ENCODE data around the gene DDX47. TPM values are rescaled to one million over a fixed set of nuclear protein-coding genes. Genes with fewer than 3 reads are reported as not detected.
"Not testable (repeated sequence)": the region's sequence is repeated elsewhere in the genome, so short reads cannot be mapped to it uniquely, and the experiment has no call there.

DDX47 gene
- total and polyA plus RNA-seq, 2 experiments from 2014 or later, result 42.0 to 67.6 TPM

- peaks cover 6% of the 10 kb centered on the region for H3K4me1 ChIP-seq (ENCODE audit: low read depth)
- H3K27me3 ChIP-seq, result no peaks in the 10 kb centered on the region
- H3K9me3 ChIP-seq (ENCODE audit: low read depth), result no peaks in the 10 kb centered on the region
- TF ChIP-seq CTCF (IDR thresholded peaks at IDR 0.05; ENCODE audit: low read depth, low read length), result no peak
- no peak overlapping the region for H3K27ac ChIP-seq
- no peak overlapping the region for H3K4me3 ChIP-seq
- no peak for DNase-seq (ENCODE audit: low read depth in 1 of 2, low spot score in 1 of 2)
- no peaks in the 10 kb centered on the region for H3K36me3 ChIP-seq
Measured at GRCh38 chr12:12804011-12804410, 9.1 kb upstream of the DDX47 start.

GRCh38 chr12:12804432-12804886 is 8.7 kb upstream of the DDX47 start:
- no peaks in the 10 kb centered on the region for H3K27me3 ChIP-seq
- no peaks in the 10 kb centered on the region for H3K9me3 ChIP-seq (ENCODE audit: low read depth)
- DNase-seq (ENCODE audit: low read depth in 1 of 2, low spot score in 1 of 2), result no peak
- TF ChIP-seq CTCF (IDR thresholded peaks at IDR 0.05; ENCODE audit: low read depth, low read length), result no peak
- no peak overlapping the region for H3K27ac ChIP-seq
- H3K4me1 ChIP-seq (ENCODE audit: low read depth), result peaks cover 6% of the 10 kb centered on the region
- H3K36me3 ChIP-seq, result no peaks in the 10 kb centered on the region
- no peak overlapping the region for H3K4me3 ChIP-seq

GRCh38 chr12:12806784-12807516 is 6.2 kb upstream of the DDX47 start:
- no peaks in the 10 kb centered on the region for H3K36me3 ChIP-seq
- no peak overlapping the region for H3K27ac ChIP-seq
- H3K4me1 ChIP-seq (ENCODE audit: low read depth), result peaks cover 13% of the 10 kb centered on the region
- no peak overlapping the region for H3K4me3 ChIP-seq
- TF ChIP-seq CTCF (IDR thresholded peaks at IDR 0.05; ENCODE audit: low read depth, low read length), result no peak
- no peaks in the 10 kb centered on the region for H3K9me3 ChIP-seq (ENCODE audit: low read depth)
- no peak for DNase-seq (ENCODE audit: low read depth in 1 of 2, low spot score in 1 of 2)
- no peaks in the 10 kb centered on the region for H3K27me3 ChIP-seq

GRCh38 chr12:12807517-12807903 is 5.6 kb upstream of the DDX47 start:
- H3K36me3 ChIP-seq; DNase-seq (ENCODE audit: low read depth in 1 of 2, low spot score in 1 of 2); H3K4me3 ChIP-seq; H3K27me3 ChIP-seq; H3K27ac ChIP-seq; H3K9me3 ChIP-seq (ENCODE audit: low read depth): not testable (repeated sequence)
- H3K4me1 ChIP-seq (ENCODE audit: low read depth), result peaks cover 13% of the 10 kb centered on the region

- Histone ChIP-seq H3K4me1 (ENCODE audit: low read depth) (peaks cover 13% of the 10 kb centered on the region), H3K27ac (no peak overlapping the region), H3K9me3 (ENCODE audit: low read depth) (no peaks in the 10 kb centered on the region), H3K27me3 (no peaks in the 10 kb centered on the region), H3K36me3 (no peaks in the 10 kb centered on the region), H3K4me3 (no peak overlapping the region)
- no peak for DNase-seq (ENCODE audit: low read depth in 1 of 2, low spot score in 1 of 2)
- no peak for TF ChIP-seq CTCF (IDR thresholded peaks at IDR 0.05; ENCODE audit: low read depth, low read length)
Measured at GRCh38 chr12:12807970-12808702, 5.0 kb upstream of the DDX47 start.

GRCh38 chr12:12810553-12811021 is 2.6 kb upstream of the DDX47 start:
- Histone ChIP-seq H3K27ac (no peak overlapping the region), H3K4me3 (no peak overlapping the region), H3K27me3 (no peaks in the 10 kb centered on the region), H3K4me1 (ENCODE audit: low read depth) (peaks cover 19% of the 10 kb centered on the region), H3K36me3 (peaks cover 9% of the 10 kb centered on the region), H3K9me3 (ENCODE audit: low read depth) (no peaks in the 10 kb centered on the region)
- DNase-seq (ENCODE audit: low read depth in 1 of 2, low spot score in 1 of 2), result no peak
- TF ChIP-seq CTCF (IDR thresholded peaks at IDR 0.05; ENCODE audit: low read depth, low read length), result no peak
